Epidermal melanocyte (primary cell): Measurements from ENCODE around the gene COPE.
A peak's percentile ranks its signal among the peaks of the same experiment; 100 is the strongest.
"Not testable (repeated sequence)": the region's sequence is repeated elsewhere in the genome, so short reads cannot be mapped to it uniquely, and the experiment has no call there.

Source experiments
- DNase-seq: peaks from one replicate; pipeline ENCODE4 v3.0.0; 2011; ENCODE audit warnings: low spot score; ENCODE audit not compliant: insufficient read length

The COPE gene

GRCh38 chr19:18940769-18941627, 21.8 kb upstream of the COPE start, which contains the start of gene HOMER3:
Gene HOMER3, minus strand, starts transcription at chr19:18941217. Its CDS starts 2,235 bp downstream, at chr19:18938982.
- DNase-seq: peak; percentile 98

DNA sequence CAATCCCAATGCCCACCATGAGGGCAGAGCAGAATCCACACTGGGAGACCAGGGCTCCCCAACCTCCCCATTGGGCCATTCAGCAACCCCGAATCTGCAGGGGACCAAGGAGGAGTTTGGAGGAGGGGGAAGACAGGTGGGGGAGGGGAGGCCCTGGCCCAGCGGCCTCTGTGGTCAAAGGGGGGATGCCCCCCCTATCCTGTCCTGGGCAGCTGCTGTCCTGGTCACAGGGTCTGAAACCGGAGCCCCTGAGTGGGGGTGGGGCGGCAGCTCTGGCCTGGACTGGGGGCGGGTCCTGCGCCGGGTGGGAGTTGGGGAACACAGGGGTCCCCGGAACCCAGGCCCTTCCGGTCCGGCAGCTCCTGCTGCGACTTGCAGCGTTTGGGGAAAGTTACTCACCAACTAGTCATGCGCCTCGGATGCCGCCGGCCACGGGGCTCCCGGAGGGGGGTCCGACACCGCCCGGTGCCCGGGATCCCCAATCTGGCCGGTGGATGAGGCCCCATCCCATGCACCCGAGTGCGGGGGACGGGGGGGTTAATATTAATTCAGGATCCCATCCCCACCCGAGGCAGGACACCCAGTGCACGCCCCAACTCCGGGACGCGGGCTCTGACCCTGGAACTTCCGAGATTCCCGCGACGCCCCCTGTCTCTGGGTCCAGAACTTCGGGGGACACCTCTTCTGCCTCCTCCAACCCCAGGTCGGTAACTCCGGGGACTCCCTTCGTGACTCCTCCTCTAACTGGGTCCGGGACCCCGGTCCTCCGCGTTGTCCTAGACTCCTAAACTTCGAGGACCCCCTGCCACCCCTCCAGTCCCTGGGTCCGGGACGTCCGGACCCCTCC, 21.0 kb upstream of the COPE start:
- peak; percentile 86 for DNase-seq

DNA sequence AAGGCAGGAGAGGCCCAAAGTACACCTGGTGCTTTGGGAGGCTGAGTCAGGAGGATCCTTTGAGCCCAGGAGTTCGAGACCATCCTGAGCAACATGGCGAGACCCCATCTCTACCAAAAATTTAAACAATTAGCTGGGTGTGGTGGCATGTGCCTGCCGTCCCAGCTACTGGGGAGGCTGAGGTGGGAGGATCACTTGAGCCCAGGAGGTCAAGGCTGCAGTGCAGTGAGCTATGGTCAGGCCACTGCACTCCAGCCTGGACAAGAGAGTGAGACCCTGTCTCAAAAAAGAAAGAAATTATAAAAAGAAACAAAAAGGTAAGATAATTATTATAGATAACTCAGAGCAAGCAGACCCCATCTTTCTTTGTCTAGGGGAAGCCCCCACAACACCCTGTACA, 20.0 kb upstream of the COPE start:
- DNase-seq: no peak

DNA sequence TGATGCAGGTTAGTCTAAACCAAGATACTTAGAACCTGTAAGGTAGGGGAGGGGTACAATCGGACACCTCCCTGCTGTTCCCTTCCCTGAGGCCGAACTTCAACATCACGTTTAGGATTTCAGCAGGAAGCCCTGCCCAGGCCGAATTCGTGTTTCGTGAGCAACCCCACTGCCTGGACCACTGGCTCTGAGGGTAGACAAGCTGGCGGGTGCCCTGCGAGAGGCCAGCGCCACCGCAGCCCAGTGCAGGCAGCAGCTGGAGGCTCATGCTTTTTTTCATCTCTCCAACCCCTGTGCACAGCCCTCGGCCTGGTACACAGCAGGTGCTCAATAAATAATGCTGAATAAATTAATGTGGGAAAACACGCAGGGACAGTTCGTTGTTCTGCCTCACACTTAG, 14.1 kb upstream of the COPE start:
- no peak for DNase-seq

DNA sequence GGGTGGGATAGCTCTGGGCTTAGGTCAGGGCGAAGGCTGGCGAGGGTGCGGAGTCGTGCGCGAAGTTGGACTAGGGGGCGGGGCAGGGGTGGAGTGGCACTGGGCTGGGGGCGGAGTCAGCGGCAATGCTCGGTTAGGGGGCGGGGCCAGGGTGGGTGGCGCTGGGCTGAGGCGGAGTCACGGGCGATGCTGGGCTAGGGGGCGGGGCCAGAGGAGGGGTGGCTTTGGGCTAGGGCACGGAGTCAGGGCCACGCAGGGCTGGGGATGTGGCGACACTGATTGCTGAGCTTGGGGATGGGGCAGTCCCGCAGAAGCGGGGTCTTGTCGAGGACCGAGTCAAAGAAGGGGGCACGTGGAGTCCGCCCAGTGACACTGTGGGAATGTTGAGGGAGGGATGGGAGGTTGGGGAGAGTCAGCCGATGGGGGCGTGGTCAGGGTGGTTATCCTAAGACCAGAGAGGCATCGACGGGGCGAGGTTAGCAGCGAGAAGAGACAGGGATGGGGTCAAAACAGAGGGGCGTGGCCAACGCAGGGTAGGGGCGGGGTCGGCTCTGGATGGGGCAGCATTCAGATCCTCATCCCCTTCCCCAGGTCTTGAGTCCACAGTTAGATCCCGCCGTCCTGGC, 13.1 kb upstream of the COPE start:
- DNase-seq: no peak

DNA sequence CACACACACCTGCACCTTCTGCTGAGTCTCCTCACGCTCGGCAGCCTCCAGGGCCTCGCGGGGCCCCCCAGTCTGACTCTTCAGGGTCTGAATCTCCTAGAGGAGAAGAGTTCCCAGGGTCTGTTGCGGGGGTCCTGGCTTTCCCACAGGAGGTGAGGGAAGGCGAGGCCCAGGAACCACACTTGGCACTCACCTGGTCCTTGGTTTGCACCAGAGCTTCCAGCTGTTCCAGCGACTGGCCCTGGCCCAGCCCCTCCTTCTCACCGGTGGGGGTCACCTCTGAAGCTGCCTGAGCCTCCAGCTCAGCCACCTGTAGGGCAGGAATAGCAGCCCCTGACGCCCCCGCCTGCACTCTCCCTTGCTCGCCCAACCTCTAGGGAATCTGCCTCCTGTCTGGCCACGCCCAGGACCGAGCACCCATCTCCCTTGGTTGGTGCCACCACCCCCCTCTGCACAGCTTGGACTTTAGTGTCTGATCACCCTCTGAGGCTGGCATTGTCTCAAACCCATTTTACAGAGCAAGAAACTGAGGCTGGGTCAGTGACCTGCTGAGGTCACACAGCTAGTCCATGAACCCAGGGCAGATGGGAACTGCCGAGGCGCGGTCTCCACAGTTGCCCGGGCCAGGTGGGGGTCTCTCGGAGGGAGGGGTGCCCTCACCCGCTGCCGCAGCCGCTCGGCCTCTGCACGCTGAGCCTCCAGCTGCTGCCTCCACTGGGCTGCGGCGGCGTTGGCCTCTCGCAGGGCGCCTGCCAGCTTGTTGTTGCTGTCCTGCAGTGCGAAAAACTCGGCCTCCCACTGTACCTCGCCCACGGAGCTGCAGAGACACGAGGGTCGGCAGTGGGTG, 12.4 kb upstream of the COPE start:
- DNase-seq: no peak

GRCh38 chr19:18929311-18929710, 10.1 kb upstream of the COPE start:
- DNase-seq: no peak

GRCh38 chr19:18928018-18928805, 9.0 kb upstream of the COPE start:
- no peak for DNase-seq

- no peak for DNase-seq
Observed at GRCh38 chr19:18924684-18925213, 5.6 kb upstream of the COPE start.

DNA sequence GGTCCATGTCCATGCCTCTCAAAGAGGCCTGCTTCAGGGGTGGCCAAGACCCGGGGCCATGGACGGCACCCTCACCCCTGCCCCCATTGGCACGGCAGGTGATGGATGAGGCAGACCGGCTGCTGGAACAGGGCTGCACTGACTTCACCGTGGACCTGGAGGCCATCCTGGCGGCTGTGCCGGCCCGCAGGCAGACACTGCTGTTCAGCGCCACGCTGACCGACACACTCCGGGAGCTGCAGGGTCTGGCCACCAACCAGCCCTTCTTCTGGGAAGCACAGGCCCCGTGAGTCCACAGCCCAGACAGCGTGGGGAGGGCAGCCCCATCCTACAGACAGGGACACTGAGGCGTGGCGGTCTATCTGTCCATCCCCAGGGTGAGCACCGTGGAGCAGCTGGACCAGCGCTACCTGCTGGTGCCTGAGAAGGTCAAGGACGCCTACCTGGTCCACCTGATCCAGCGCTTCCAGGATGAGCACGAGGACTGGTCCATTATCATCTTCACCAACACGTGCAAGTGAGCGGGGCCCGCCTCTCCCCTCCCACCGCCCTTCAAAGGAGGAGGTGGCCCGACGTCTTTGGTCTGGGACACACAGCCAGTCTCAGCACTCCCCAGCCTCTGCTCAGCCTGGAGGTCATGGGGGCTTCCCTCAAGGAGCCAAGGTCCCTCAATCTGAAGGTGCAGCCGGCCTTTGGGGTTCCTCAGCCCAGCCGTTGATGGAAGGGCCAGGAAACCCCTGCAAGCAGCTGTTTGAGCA, 3.2 kb upstream of the COPE start:
- no peak for DNase-seq

GRCh38 chr19:18921593-18921992, 2.4 kb upstream of the COPE start:
- DNase-seq: no peak

- DNase-seq: no peak
Observed at GRCh38 chr19:18920400-18920799, 1.2 kb upstream of the COPE start.

DNA sequence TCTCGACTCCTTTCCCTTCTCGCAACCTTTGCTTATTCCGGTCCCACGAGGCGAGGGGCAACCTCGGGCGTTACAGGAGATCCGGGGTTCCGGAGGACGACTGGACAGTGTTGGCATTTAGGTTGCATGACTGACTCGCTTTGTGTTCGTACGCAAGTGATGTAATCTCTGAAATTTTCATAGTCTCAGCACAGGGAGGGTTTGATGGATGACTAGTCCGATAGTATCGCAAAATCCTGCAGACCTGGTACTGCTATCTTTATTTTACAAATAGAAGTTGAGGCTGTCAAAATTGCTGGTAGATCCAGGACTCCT, 670 bp upstream of the COPE start:
- DNase-seq: no peak

GRCh38 chr19:18917593-18917992, 1.6 kb downstream of the COPE start:
- not testable (repeated sequence) for DNase-seq

- DNase-seq: no peak
Observed at GRCh38 chr19:18915639-18916038, 3.5 kb downstream of the COPE start.

DNA sequence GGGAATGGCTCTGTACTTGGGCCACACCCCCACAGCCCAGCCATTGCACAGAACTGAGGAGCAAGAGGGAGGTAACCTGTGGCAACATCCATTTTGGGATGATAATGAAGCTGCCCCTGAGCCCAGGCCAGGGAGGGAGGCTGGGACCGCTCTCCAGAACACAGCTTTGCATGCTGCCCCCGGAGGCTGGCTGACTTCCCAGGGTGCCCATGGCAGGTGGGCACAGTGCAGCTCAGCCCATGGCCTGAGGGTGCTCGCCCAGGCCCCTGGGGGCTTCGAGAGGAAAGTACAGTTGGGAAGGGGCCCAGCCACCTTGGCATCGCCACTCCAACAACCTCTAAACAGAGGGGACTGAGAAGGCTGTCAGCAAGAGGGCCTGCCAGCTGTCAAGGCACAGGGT, 5.7 kb downstream of the COPE start:
- DNase-seq: no peak

DNA sequence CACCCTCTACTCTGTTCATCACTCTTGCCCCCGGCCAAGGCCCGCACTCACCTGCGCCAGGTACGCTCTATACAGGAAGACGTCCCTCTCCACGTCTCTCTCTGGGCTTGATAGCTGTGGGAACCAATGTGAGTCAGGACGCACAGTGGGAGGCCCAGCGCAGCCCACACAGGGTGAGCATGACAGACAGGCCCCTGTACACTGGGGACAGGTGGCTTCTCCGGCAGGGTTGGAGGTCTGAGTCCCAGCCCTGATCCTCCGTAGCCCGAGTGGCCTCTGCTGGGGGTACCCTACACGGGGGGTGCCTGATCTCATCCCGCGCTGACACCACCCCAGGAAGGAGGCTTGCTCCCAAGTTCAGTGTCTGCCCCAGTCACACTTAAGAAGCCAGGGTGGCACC, 6.3 kb downstream of the COPE start:
- no peak for DNase-seq

GRCh38 chr19:18910801-18911436, 8.3 kb downstream of the COPE start:
- DNase-seq: no peak

DNA sequence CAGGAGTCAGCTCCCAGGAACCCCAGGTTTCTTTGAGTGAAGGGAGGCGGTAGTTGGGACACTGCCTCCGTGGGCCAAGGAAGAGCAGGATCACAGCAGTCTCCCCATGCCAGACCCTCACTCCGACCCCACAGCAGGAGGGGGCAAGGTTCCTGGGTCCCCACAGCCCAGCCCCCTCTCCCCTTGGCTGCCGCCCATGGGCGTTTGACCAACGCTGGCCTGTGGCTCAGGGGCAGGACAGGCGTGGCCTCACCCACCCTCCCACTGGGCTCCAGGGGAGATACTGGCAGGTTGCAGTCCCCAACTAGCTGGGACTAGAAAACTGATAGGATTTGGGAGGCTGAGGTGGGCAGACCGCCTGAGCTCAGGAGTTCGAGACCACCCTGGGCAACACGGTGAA, 9.2 kb downstream of the COPE start:
- DNase-seq: no peak
